HepG2 (cell line): ENCODE results near the gene ABCB8. TPM values are rescaled to one million over a fixed set of nuclear protein-coding genes. Genes with fewer than 3 reads are reported as not detected.
A peak's percentile ranks its signal among the peaks of the same experiment; 100 is the strongest.

Source experiments
- DMTF1 ChIP-seq: sonication (generic); formaldehyde crosslinking; IDR thresholded peaks from 2 replicates; pipeline ENCODE4 v1.4.0; 2020; ENCODE audit warnings: mild to moderate bottlenecking, missing genetic modification reagents
- ELF3 ChIP-seq: IDR thresholded peaks from 2 replicates; pipeline ENCODE4 v1.6.1; 2016; ENCODE audit warnings: missing genetic modification reagents, missing compliant biosample characterization
- EP300 ChIP-seq, 3 experiments: sonication (generic) in 1 of 3; formaldehyde crosslinking in 1 of 3; IDR thresholded peaks; 2 replicates each; pipeline versions ENCODE4 v1.5.1 to v1.6.1; 2011 to 2020; ENCODE audit warnings: low read depth in 2 of 3, low read length in 2 of 3, borderline replicate concordance in 1 of 3, improper control_type of control experiment in 1 of 3, mild to moderate bottlenecking in 1 of 3, missing genetic modification reagents in 1 of 3, moderate library complexity in 1 of 3
- GABPB1 ChIP-seq: IDR thresholded peaks from 2 replicates; pipeline ENCODE4 v1.6.1; 2016; ENCODE audit warnings: mild to moderate bottlenecking, missing genetic modification reagents, moderate library complexity, missing compliant biosample characterization
- RXRA ChIP-seq: sonication (generic); formaldehyde crosslinking; IDR thresholded peaks from 2 replicates; pipeline ENCODE4 v1.5.1; 2020; ENCODE audit warnings: missing genetic modification reagents
- SOX6 ChIP-seq, 2 experiments: fragments of 450-650 bp in 1 of 2; sonication (generic) in 1 of 2; formaldehyde crosslinking in 1 of 2; IDR thresholded peaks; 2 replicates each; pipeline versions ENCODE4 v1.4.0 to v1.6.1; 2017 to 2020; ENCODE audit warnings: antibody characterized with exemption in 1 of 2, mild to moderate bottlenecking in 1 of 2, missing genetic modification reagents in 1 of 2
- SP2 ChIP-seq: sonication (generic); formaldehyde crosslinking; IDR thresholded peaks from 2 replicates; pipeline ENCODE4 v1.5.1; 2020; ENCODE audit warnings: mild to moderate bottlenecking, missing genetic modification reagents
- STAG1 ChIP-seq: sonication (generic); formaldehyde crosslinking; IDR thresholded peaks from 2 replicates; pipeline ENCODE4 v1.4.0; 2020; ENCODE audit warnings: missing genetic modification reagents
- TFDP1 ChIP-seq: IDR thresholded peaks from 2 replicates; pipeline ENCODE4 v1.6.1; 2016; ENCODE audit warnings: missing compliant biosample characterization, missing genetic modification reagents, borderline replicate concordance
- ZBTB7A ChIP-seq: sonication (generic); formaldehyde crosslinking; IDR thresholded peaks from 2 replicates; pipeline ENCODE4 v1.8.0; 2022; ENCODE audit warnings: mild to moderate bottlenecking, missing genetic modification reagents
- ZNF256 ChIP-seq: sonication (generic); formaldehyde crosslinking; conservative IDR thresholded peaks from 2 replicates; pipeline ENCODE4 v1.4.0; 2020; ENCODE audit warnings: missing genetic modification reagents
- ZNF282 ChIP-seq: fragments of 450-650 bp; IDR thresholded peaks from 2 replicates; pipeline ENCODE4 v1.6.1; 2018; ENCODE audit not compliant: partially characterized antibody
- ZNF572 ChIP-seq: sonication (generic); formaldehyde crosslinking; IDR thresholded peaks from 2 replicates; pipeline ENCODE4 v1.5.1; 2020; ENCODE audit warnings: mild to moderate bottlenecking, missing genetic modification reagents
- ZNF597 ChIP-seq: sonication (generic); formaldehyde crosslinking; IDR thresholded peaks from 2 replicates; pipeline ENCODE4 v1.5.0; 2020; ENCODE audit warnings: missing genetic modification reagents
- ZNF687 ChIP-seq: sonication (generic); formaldehyde crosslinking; IDR thresholded peaks from 2 replicates; pipeline ENCODE4 v1.5.1; 2020; ENCODE audit warnings: mild to moderate bottlenecking, missing genetic modification reagents, moderate library complexity
- ZXDC ChIP-seq: sonication (generic); formaldehyde crosslinking; IDR thresholded peaks from 2 replicates; pipeline ENCODE4 v1.5.0; 2020; ENCODE audit warnings: mild to moderate bottlenecking, missing genetic modification reagents
- polyA plus RNA-seq, 8 experiments: library from polyadenylated mRNA; depleted of rRNA in 3 of 8; stranded (reverse) in 7 of 8; unstranded in 1 of 8; fragments of >200 nt; fragmentation: Illumina TruSeq in 4 of 8; extraction: Trizol in 4 of 8; gene quantifications; 2 replicates each; pipeline versions ENCODE4 v1.2.1 to v1.2.3, GENCODE V29; 2011 to 2016; ENCODE audit warnings: low read depth in 4 of 8, missing spikeins in 1 of 8, mixed read lengths in 1 of 8; ENCODE audit not compliant: insufficient read depth in 1 of 8
- total RNA-seq, 5 experiments: library from RNA; depleted of rRNA; stranded (reverse); fragments of >200 nt; fragmentation: Illumina TruSeq; extraction: Trizol; gene quantifications; 2 replicates each; pipeline ENCODE4 v1.2.3, GENCODE V29; 2016; ENCODE audit warnings: low read depth in 1 of 5

The ABCB8 gene
- total and polyA plus RNA-seq, 2 of the 13 experiments (the other 11 are each of a cell fraction or from before 2014, with no cell fraction given), result 6.6 to 16.7 TPM

- TF ChIP-seq RXRA (peak; percentile 17; the same call in 1 of the 2 replicates), ZNF256 (CRISPR knock-in tag) (no peak), ZXDC (CRISPR knock-in tag) (no peak), EP300 (IDR thresholded peaks at IDR 0.05; ENCODE audit: low read depth in 2 of 2, low read length in 2 of 2) (0 out of 4 replicates have a peak, but pooled peaks of 1 of the 2 experiments have one; percentile 11), EP300 (CRISPR knock-in tag; IDR thresholded peaks at IDR 0.05; ENCODE audit: borderline replicate concordance) (no peak), TFDP1 (CRISPR knock-in tag) (peak; percentile 53; the same call in 1 of the 2 replicates), ZNF572 (CRISPR knock-in tag) (peak; percentile 81; the same call in 1 of the 2 replicates), STAG1 (peak; percentile 74), SP2 (CRISPR knock-in tag) (peak; percentile 37; the same call in 1 of the 2 replicates), SOX6 (IDR thresholded peaks at IDR 0.05) (no peak), SOX6 (CRISPR knock-in tag; IDR thresholded peaks at IDR 0.05) (peak; percentile 41; the same call in 1 of the 2 replicates), ZNF597 (CRISPR knock-in tag) (no peak), ZBTB7A (CRISPR knock-in tag) (peak; percentile 94), ELF3 (CRISPR knock-in tag) (peak; percentile 67), ZNF282 (no peak), GABPB1 (CRISPR knock-in tag) (peak; percentile 73; the same call in 1 of the 2 replicates), ZNF687 (CRISPR knock-in tag) (peak; percentile 85), DMTF1 (CRISPR knock-in tag) (no peak)
These were observed 10.3 kb upstream of the ABCB8 start (continued) for GRCh38 chr7:151017953-151018420.
